Ascending aorta (tissue), 2 donors: ENCODE results near the gene ENPP3. TPM values are rescaled to one million over a fixed set of nuclear protein-coding genes. Genes with fewer than 3 reads are reported as not detected.

Experiments
- DNase-seq, 2 donors: peaks; one replicate each; pipeline ENCODE4 v3.0.0-alpha.2; 2019; ENCODE audit warnings: low spot score in 2 of 2
- H3K27ac ChIP-seq, 2 donors: fragments of 200-600 bp; sonication (generic); one replicate each; pipeline ENCODE4 v1.5.1; 2016 to 2017; ENCODE audit warnings: mild to moderate bottlenecking in 1 of 2
- H3K27me3 ChIP-seq: fragments of 200-600 bp; sonication (generic); one replicate; pipeline ENCODE4 v1.5.1; 2017
- H3K36me3 ChIP-seq, 2 donors: fragments of 200-600 bp; sonication (generic); one replicate each; pipeline ENCODE4 v1.5.1; 2016
- H3K4me1 ChIP-seq, 2 donors: fragments of 200-600 bp; sonication (generic); one replicate each; pipeline ENCODE4 v1.5.1; 2016 to 2017; ENCODE audit warnings: mild to moderate bottlenecking in 1 of 2
- H3K4me3 ChIP-seq, 2 donors: fragments of 200-600 bp; sonication (generic); one replicate each; pipeline ENCODE4 v1.5.1; 2016 to 2017; ENCODE audit warnings: mild to moderate bottlenecking in 1 of 2
- H3K9me3 ChIP-seq, 2 donors: fragments of 200-600 bp; sonication (generic); one replicate each; pipeline ENCODE4 v1.5.1; 2016
- CTCF ChIP-seq, 3 experiments: fragments of 200-600 bp in 2 of 3; fragments of 450-650 bp in 1 of 3; sonication (generic) in 2 of 3; IDR thresholded peaks; one replicate each; pipeline ENCODE4 v1.5.1; 2016 to 2019; ENCODE audit warnings: antibody characterized with exemption in 3 of 3, mild to moderate bottlenecking in 1 of 3, moderate library complexity in 1 of 3
- intact Hi-C: fragments of 100-400 bp; cut with DNase I; formaldehyde crosslinking; loops from one replicate; pipeline ENCODE4 v1.15.1; 2023
- total RNA-seq: library from RNA; depleted of rRNA; stranded (reverse); fragments of >200 nt; gene quantifications from one replicate; pipeline ENCODE4 v1.1.0, GENCODE V29; 2016

The ENPP3 gene
- total RNA-seq, 1 donor from 2014 or later: not detected

GRCh38 chr6:131728296-131728939 is 91.3 kb downstream of the ENPP3 start:
- no peaks in the 10 kb centered on the region for H3K9me3 ChIP-seq
- no peak for DNase-seq
- no peaks in the 10 kb centered on the region for H3K36me3 ChIP-seq
- no peak overlapping the region for H3K27ac ChIP-seq
- H3K27me3 ChIP-seq: no peaks in the 10 kb centered on the region
- H3K4me1 ChIP-seq: no peaks in the 10 kb centered on the region
- intact Hi-C loops: no loop called here
- no peak overlapping the region for H3K4me3 ChIP-seq
- no peak for TF ChIP-seq CTCF (IDR thresholded peaks at IDR 0.05)

- no peaks in the 10 kb centered on the region for H3K36me3 ChIP-seq
- no peak for TF ChIP-seq CTCF (IDR thresholded peaks at IDR 0.05)
- H3K27ac ChIP-seq: no peak overlapping the region
- no peak overlapping the region for H3K4me3 ChIP-seq
- intact Hi-C loops: no loop called here
- no peaks in the 10 kb centered on the region for H3K9me3 ChIP-seq
- no peak for DNase-seq
- H3K27me3 ChIP-seq: no peaks in the 10 kb centered on the region
- H3K4me1 ChIP-seq: peaks cover 0 to 4% of the 10 kb centered on the region in 2 donors
Observed at GRCh38 chr6:131729550-131729949, 92.4 kb downstream of the ENPP3 start.

- H3K36me3 ChIP-seq: no peaks in the 10 kb centered on the region
- no peak for TF ChIP-seq CTCF (IDR thresholded peaks at IDR 0.05)
- intact Hi-C loops: no loop called here
Observed at GRCh38 chr6:131730264-131730663, 93.2 kb downstream of the ENPP3 start.

GRCh38 chr6:131731224-131731623 is 94.1 kb downstream of the ENPP3 start:
- Histone ChIP-seq H3K36me3 (no peaks in the 10 kb centered on the region), H3K4me1 (peaks cover 0 to 4% of the 10 kb centered on the region in 2 donors), H3K27me3 (no peaks in the 10 kb centered on the region), H3K27ac (no peak overlapping the region), H3K9me3 (no peaks in the 10 kb centered on the region), H3K4me3 (no peak overlapping the region)
- no peak for TF ChIP-seq CTCF (IDR thresholded peaks at IDR 0.05)
- intact Hi-C loops: no loop called here
- no peak for DNase-seq

More at GRCh38 chr6:131730264-131730663, 93.2 kb downstream of the ENPP3 start:
- Histone ChIP-seq H3K4me1 (peaks cover 0 to 4% of the 10 kb centered on the region in 2 donors), H3K27me3 (no peaks in the 10 kb centered on the region), H3K4me3 (no peak overlapping the region), H3K27ac (no peak overlapping the region), H3K9me3 (no peaks in the 10 kb centered on the region)
- no peak for DNase-seq

GRCh38 chr6:131733376-131734016 is 96.4 kb downstream of the ENPP3 start:
- no peaks in the 10 kb centered on the region for H3K27me3 ChIP-seq
- peak overlapping the region in 1 of 2 donors; percentile 47 for H3K27ac ChIP-seq
- no peaks in the 10 kb centered on the region for H3K36me3 ChIP-seq
- H3K4me1 ChIP-seq: peaks cover 0 to 4% of the 10 kb centered on the region in 2 donors
- peak in 1 of 2 donors; percentile 68 for DNase-seq
- intact Hi-C loops: no loop called here
- no peak for TF ChIP-seq CTCF (IDR thresholded peaks at IDR 0.05)
- H3K9me3 ChIP-seq: no peaks in the 10 kb centered on the region
- H3K4me3 ChIP-seq: peak overlapping the region; percentile 23 to 28
